ENCODE results near the gene SLAMF6.

Gene SLAMF6

DNA sequence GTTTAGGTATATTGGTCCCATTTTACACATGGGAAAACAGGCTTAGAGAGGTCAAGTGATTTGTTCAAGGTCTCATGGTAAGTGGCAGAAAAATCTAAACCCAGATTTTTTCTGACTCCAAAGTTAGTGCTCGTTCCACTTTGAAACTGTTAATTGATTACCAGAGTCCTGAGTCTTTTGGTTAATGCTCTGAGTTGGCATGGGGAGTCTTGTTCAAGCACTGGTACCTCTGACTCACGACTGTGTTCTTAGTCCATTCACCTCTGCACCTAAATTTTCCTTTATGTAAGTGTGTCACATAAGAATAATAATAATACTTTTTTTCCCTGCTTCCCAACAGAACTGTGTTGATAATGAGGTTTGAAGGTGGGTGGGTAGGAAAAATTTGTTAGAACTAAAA lies 63.4 kb downstream of the SLAMF6 start:
- no peak overlapping the region for H3K4me2 ChIP-seq
- no peak overlapping the region for H3K27ac ChIP-seq
- no peaks in the 10 kb centered on the region for H3K27me3 ChIP-seq (ENCODE audit: insufficient read depth, low read depth)
- H3K36me3 ChIP-seq (ENCODE audit: insufficient read depth): no peaks in the 10 kb centered on the region
- H3K79me2 ChIP-seq (ENCODE audit: insufficient read depth, low read depth): no peaks in the 10 kb centered on the region
- H4K20me1 ChIP-seq (ENCODE audit: insufficient read depth): no peaks in the 10 kb centered on the region
- no peaks in the 10 kb centered on the region for H3K4me1 ChIP-seq (ENCODE audit: low read depth, poor library complexity, severe bottlenecking)
- no peak overlapping the region for H3K4me3 ChIP-seq (IDR thresholded peaks at IDR 0.05; ENCODE audit: insufficient read depth, low read depth, low read length)
- no peak overlapping the region for H2AFZ ChIP-seq (ENCODE audit: low read depth)
- H3K9ac ChIP-seq: no peak overlapping the region
- no peak for TF ChIP-seq CTCF (conservative IDR thresholded peaks at IDR 0.05; ENCODE audit: low read depth, low read length)

GRCh38 chr1:160459056-160459455 lies 64.0 kb downstream of the SLAMF6 start:
- Histone ChIP-seq H3K27me3 (ENCODE audit: insufficient read depth, low read depth) (no peaks in the 10 kb centered on the region), H3K4me3 (IDR thresholded peaks at IDR 0.05; ENCODE audit: insufficient read depth, low read depth, low read length) (no peak overlapping the region), H2AFZ (ENCODE audit: low read depth) (no peak overlapping the region), H3K4me2 (no peak overlapping the region), H3K9ac (no peak overlapping the region), H3K36me3 (ENCODE audit: insufficient read depth) (no peaks in the 10 kb centered on the region), H4K20me1 (ENCODE audit: insufficient read depth) (no peaks in the 10 kb centered on the region), H3K79me2 (ENCODE audit: insufficient read depth, low read depth) (no peaks in the 10 kb centered on the region), H3K27ac (no peak overlapping the region), H3K4me1 (ENCODE audit: low read depth, poor library complexity, severe bottlenecking) (no peaks in the 10 kb centered on the region)
- no peak for TF ChIP-seq CTCF (conservative IDR thresholded peaks at IDR 0.05; ENCODE audit: low read depth, low read length)

DNA sequence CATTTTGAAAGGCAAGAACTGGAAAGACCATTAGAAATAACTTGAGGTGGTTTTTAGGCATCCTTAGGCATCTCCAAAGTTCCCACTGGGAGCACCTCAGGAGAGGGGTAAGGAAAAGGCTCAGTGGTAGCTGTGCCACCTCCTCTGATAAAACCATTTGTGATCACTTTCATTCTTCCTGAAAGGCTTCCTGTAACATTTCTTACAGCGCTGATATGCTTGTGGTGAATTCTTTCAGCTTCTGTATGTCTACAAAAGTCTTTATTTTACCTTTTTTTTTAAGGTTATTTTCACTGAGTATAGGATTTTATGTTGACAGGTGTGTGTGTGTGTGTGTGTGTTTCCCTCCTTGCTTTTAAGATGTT lies 67.9 kb downstream of the SLAMF6 start:
- Histone ChIP-seq H4K20me1 (ENCODE audit: insufficient read depth) (no peaks in the 10 kb centered on the region), H3K4me3 (IDR thresholded peaks at IDR 0.05; ENCODE audit: insufficient read depth, low read depth, low read length) (no peak overlapping the region), H3K27ac (no peak overlapping the region), H3K36me3 (ENCODE audit: insufficient read depth) (no peaks in the 10 kb centered on the region), H3K79me2 (ENCODE audit: insufficient read depth, low read depth) (no peaks in the 10 kb centered on the region), H3K4me1 (ENCODE audit: low read depth, poor library complexity, severe bottlenecking) (no peaks in the 10 kb centered on the region), H3K4me2 (no peak overlapping the region), H3K9ac (no peak overlapping the region), H3K27me3 (ENCODE audit: insufficient read depth, low read depth) (no peaks in the 10 kb centered on the region), H2AFZ (ENCODE audit: low read depth) (no peak overlapping the region)
- TF ChIP-seq CTCF (conservative IDR thresholded peaks at IDR 0.05; ENCODE audit: low read depth, low read length): no peak

DNA sequence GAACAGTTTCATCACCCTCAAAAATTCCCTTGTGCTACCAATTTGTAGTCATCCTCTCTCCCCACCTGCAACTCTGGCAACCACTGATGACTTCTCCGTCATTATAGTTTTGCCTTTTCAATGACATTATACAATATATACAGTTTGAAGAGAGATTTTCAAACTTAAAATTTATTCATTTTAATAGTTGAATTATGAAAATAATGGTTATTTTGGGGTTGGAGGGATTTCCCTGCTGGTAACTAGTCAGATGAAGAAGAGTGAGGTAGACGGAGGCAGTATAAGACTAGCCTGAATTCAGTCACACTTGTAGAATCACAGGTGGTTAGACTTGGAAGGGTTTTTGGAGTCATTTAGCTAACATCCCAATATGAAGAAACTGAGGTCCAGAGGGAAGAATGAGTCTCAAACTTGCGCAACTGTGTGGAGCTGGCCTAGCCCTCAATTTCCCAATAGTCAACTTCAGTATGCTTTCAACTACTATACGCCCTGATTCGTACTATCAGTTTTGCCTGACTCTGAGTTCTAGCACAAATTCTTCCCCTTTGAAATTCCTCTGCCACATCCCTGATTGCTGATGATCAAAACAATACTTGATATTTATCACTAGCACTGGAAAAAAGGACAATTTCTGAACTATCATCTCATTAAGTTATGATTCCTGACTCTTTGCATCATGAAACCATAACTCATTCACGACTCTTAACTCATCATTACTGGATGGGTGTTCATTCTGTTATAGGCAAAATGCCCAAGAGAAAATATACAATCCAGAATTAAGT lies 68.5 kb downstream of the SLAMF6 start:
- H3K27me3 ChIP-seq (ENCODE audit: insufficient read depth, low read depth): no peaks in the 10 kb centered on the region
- H3K27ac ChIP-seq: no peak overlapping the region
- H3K4me2 ChIP-seq: no peak overlapping the region
- no peaks in the 10 kb centered on the region for H3K36me3 ChIP-seq (ENCODE audit: insufficient read depth)
- H3K79me2 ChIP-seq (ENCODE audit: insufficient read depth, low read depth): no peaks in the 10 kb centered on the region
- no peak overlapping the region for H2AFZ ChIP-seq (ENCODE audit: low read depth)
- no peak for TF ChIP-seq CTCF (conservative IDR thresholded peaks at IDR 0.05; ENCODE audit: low read depth, low read length)
- H4K20me1 ChIP-seq (ENCODE audit: insufficient read depth): no peaks in the 10 kb centered on the region
- no peak overlapping the region for H3K4me3 ChIP-seq (IDR thresholded peaks at IDR 0.05; ENCODE audit: insufficient read depth, low read depth, low read length)
- H3K4me1 ChIP-seq (ENCODE audit: low read depth, poor library complexity, severe bottlenecking): no peaks in the 10 kb centered on the region
- no peak overlapping the region for H3K9ac ChIP-seq
